Stomach (tissue), 9 donors: ENCODE results near the gene REPS1. TPM values are rescaled to one million over a fixed set of nuclear protein-coding genes. Genes with fewer than 3 reads are reported as not detected.

Experiments
- DNase-seq, 2 donors: peaks; one replicate each; pipeline versions ENCODE4 v3.0.0 to v3.0.0-alpha.2; 2013 to 2019
- H3K27ac ChIP-seq, 5 donors: fragments of 200-600 bp in 4 of 5; sonication (generic) in 4 of 5; one replicate each; pipeline ENCODE4 v1.5.1; 2013 to 2019; ENCODE audit warnings: mild to moderate bottlenecking in 1 of 5, moderate library complexity in 1 of 5
- H3K27me3 ChIP-seq, 3 donors: fragments of 200-600 bp; sonication (generic); one replicate each; pipeline ENCODE4 v1.5.1; 2017 to 2019; ENCODE audit warnings: mixed run types in 1 of 3
- H3K36me3 ChIP-seq, 4 donors: fragments of 200-600 bp; sonication (generic); 1 replicate in 3 of 4; 2 replicates in 1 of 4; pipeline ENCODE4 v1.5.1; 2016 to 2019
- H3K4me1 ChIP-seq, 4 donors: fragments of 200-600 bp; sonication (generic); one replicate each; pipeline ENCODE4 v1.5.1; 2016 to 2019
- H3K4me3 ChIP-seq, 4 donors: fragments of 200-600 bp; sonication (generic) in 3 of 4; one replicate each; pipeline ENCODE4 v1.5.1; 2016 to 2019; ENCODE audit warnings: mild to moderate bottlenecking in 1 of 4
- H3K9me3 ChIP-seq, 4 donors: fragments of 200-600 bp; sonication (generic); one replicate each; pipeline ENCODE4 v1.5.1; 2016 to 2019
- EP300 ChIP-seq: sonication (generic); formaldehyde crosslinking; IDR thresholded peaks from one replicate; pipeline ENCODE4 v1.6.1; 2017; ENCODE audit warnings: antibody characterized with exemption
- POLR2A ChIP-seq, 4 donors: fragments of 450-650 bp; IDR thresholded peaks; one replicate each; pipeline ENCODE4 v1.6.1; 2016; ENCODE audit warnings: antibody characterized with exemption in 4 of 4, control low read depth in 2 of 4, mild to moderate bottlenecking in 1 of 4, moderate library complexity in 1 of 4
- POLR2AphosphoS5 ChIP-seq, 3 donors: sonication (generic); formaldehyde crosslinking; IDR thresholded peaks; one replicate each; pipeline ENCODE4 v1.6.1; 2016; ENCODE audit warnings: antibody characterized with exemption in 3 of 3
- WGBS, 5 donors: extraction: QIAGEN DNeasy Blood & Tissue Kit in 3 of 5; methylation state at CpG; one replicate each; pipeline versions ENCODE4 v1.1.5 to v1.1.7; 2013 to 2018; 5-methylcytosine and 5-hydroxymethylcytosine counted together
- intact Hi-C: fragments of 100-400 bp; cut with DNase I; formaldehyde crosslinking; loops from one replicate; pipeline ENCODE4 v1.15.1; 2023; ENCODE audit warnings: low total_unique reads
- polyA plus RNA-seq, 3 donors: library from polyadenylated mRNA; stranded (reverse); fragments of 200-250 nt; gene quantifications; one replicate each; pipeline ENCODE4 v1.2.3, GENCODE V29; 2013
- total RNA-seq, 5 donors: library from RNA; depleted of rRNA; stranded (reverse); fragments of >200 nt; gene quantifications; one replicate each; pipeline versions ENCODE4 v1.1.0 to v1.2.3, GENCODE V29; 2014 to 2016
- TF ChIP-seq, protein P1 (sequence below), 7 experiments: fragments of 450-650 bp in 4 of 7; fragments of 200-600 bp in 3 of 7; sonication (generic) in 3 of 7; IDR thresholded peaks; one replicate each; pipeline ENCODE4 v1.5.1; 2016 to 2019; ENCODE audit warnings: antibody characterized with exemption in 7 of 7, control low read depth in 2 of 7, mild to moderate bottlenecking in 1 of 7
- donor health status: healthy with polysubstance abuse.
- donor health status: Bipolar disorder and iron deficiency.
- donor health status: healthy.

REPS1 gene
- total and polyA plus RNA-seq, 8 donors, result 11.8 to 85.4 (median 41.6) TPM

DNA sequence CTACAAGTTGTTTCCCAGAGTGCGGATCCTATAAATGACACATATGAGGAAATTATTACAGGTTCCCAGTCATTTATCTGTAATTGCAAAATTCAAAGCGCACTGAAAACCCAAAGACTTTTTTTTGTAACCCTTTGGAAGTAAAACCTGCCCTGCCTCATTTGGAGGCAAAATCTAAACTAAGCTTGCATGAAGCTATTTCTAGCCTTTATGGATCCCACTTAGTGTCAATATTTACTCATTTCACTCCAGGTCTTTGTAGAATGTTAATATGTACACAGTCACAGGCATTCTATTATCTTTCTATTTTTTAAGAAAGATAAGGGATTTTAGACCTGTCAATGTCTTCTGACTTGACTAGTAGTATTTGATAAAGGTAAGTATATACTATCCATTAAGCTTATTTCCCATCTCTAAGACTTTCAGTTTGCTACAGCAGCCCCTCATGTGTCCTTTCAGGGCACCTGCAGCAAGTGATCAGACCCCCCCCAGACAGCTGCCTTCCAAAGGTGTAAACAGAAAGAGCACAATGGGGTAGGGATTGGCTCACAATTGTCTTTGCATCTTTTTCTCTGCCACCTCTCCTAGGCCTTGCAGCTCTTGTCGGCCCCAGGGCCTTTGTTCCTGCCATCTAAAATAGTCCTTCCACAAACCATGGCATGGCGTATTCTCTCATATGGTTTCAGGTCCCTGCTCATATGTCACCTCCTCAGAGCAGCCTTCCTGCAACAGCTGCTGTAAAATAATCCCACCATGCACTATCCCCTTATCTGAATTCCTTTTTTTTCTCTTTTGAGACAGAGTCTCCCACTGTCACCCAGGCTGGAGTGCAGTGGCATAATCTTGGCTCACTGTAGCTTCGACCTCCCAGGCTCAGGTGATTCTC lies 1.3 kb upstream of the REPS1 start:
- peak overlapping the region in 2 of 5 donors; percentile 95 to 98 for H3K27ac ChIP-seq
- H3K4me1 ChIP-seq, result peaks cover 16 to 44% (median 37%) of the 10 kb centered on the region in 4 donors
- H3K27me3 ChIP-seq, result no peaks in the 10 kb centered on the region
- no peak overlapping the region for H3K4me3 ChIP-seq
- DNase-seq, result no peak
- no peaks in the 10 kb centered on the region for H3K36me3 ChIP-seq
- TF ChIP-seq POLR2AphosphoS5 (IDR thresholded peaks at IDR 0.05), result no peak
- no peak for TF ChIP-seq EP300
- TF ChIP-seq POLR2A (IDR thresholded peaks at IDR 0.05), result no peak
- TF ChIP-seq, protein P1, sequence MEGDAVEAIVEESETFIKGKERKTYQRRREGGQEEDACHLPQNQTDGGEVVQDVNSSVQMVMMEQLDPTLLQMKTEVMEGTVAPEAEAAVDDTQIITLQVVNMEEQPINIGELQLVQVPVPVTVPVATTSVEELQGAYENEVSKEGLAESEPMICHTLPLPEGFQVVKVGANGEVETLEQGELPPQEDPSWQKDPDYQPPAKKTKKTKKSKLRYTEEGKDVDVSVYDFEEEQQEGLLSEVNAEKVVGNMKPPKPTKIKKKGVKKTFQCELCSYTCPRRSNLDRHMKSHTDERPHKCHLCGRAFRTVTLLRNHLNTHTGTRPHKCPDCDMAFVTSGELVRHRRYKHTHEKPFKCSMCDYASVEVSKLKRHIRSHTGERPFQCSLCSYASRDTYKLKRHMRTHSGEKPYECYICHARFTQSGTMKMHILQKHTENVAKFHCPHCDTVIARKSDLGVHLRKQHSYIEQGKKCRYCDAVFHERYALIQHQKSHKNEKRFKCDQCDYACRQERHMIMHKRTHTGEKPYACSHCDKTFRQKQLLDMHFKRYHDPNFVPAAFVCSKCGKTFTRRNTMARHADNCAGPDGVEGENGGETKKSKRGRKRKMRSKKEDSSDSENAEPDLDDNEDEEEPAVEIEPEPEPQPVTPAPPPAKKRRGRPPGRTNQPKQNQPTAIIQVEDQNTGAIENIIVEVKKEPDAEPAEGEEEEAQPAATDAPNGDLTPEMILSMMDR (IDR thresholded peaks at IDR 0.05), result no peak
- H3K9me3 ChIP-seq, result no peaks in the 10 kb centered on the region
- intact Hi-C loops, result loop anchor here (5.0 kb wide), 1 partner anchor 172 kb away; no protein-coding TSS in a partner anchor
- WGBS, 5 donors, result 69 to 83% (median 77%) methylated on average over 5 of the region's 5 CpGs

DNA sequence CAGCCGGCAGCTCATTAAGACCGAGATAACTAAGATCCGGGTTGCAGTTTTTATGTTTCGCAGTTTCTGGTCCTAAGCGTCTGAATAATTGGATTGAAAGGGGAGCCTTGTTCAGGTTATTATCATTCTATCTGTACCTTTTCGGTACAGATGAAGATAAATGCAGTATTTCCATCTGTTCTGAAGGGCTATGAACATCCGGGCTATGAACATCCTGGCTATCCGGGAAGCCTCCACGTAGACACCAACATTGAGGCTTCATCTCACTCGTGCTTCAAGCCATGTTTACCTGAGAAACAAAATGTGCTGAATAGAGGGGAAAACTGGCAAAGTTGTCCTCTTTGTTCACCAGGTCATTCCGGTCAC lies 399 bp upstream of the REPS1 start:
- Histone ChIP-seq H3K27ac (peak overlapping the region; percentile 10 to 98 (median 92)), H3K9me3 (no peaks in the 10 kb centered on the region), H3K4me3 (peak overlapping the region; percentile 85 to 92 (median 92)), H3K36me3 (no peaks in the 10 kb centered on the region), H3K4me1 (peaks cover 19 to 53% (median 46%) of the 10 kb centered on the region in 4 donors), H3K27me3 (no peaks in the 10 kb centered on the region)
- WGBS, 5 donors, result 3 to 8% (median 4%) methylated on average over 10 to 11 of the region's 11 CpGs
- intact Hi-C loops, result loop anchor here (5.0 kb wide), 1 partner anchor 171 kb away; no protein-coding TSS in a partner anchor
- no peak for DNase-seq
- no peak for TF ChIP-seq POLR2AphosphoS5 (IDR thresholded peaks at IDR 0.05)
- no peak for TF ChIP-seq EP300
- TF ChIP-seq, protein P1 (IDR thresholded peaks at IDR 0.05), result peak in 2 of 7 experiments; percentile 3 to 42
- no peak for TF ChIP-seq POLR2A (IDR thresholded peaks at IDR 0.05)

DNA sequence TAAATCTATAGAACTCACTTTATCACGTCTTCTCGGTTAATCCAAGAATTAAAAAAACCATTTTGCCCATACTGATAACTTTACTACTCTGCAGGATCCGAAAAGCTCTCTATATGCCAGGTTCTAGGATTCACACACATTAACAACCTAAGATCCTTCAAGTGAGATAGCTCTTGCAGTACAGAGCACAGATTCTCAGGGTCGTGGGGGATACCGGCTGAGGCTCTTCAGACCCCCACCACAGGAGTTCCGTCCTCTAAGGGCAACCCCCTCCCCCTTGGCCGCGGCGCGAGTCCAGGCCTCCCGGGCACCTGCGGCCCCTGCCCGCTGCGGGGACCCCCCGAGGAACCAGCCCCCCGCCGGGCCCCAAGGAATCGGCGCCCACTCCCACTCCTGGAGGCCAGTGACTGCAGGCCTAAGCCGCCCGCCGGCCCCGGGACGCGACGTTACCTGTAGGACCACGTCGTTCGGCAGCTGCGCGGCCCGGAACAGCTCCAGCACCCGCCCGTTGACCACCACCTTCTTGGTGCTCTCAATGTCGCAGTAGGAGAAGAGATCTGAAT lies 892 bp downstream of the REPS1 start:
- Histone ChIP-seq H3K27ac (peak overlapping the region; percentile 91 to 98 (median 92)), H3K36me3 (no peaks in the 10 kb centered on the region), H3K9me3 (no peaks in the 10 kb centered on the region), H3K4me3 (peak overlapping the region; percentile 85 to 92 (median 92)), H3K4me1 (peaks cover 30 to 66% (median 58%) of the 10 kb centered on the region in 4 donors), H3K27me3 (no peaks in the 10 kb centered on the region)
- TF ChIP-seq, protein P1 (IDR thresholded peaks at IDR 0.05), result no peak
- TF ChIP-seq POLR2A (IDR thresholded peaks at IDR 0.05), result no peak
- TF ChIP-seq POLR2AphosphoS5 (IDR thresholded peaks at IDR 0.05), result no peak
- no peak for TF ChIP-seq EP300
- intact Hi-C loops, result loop anchor here (5.0 kb wide), 1 partner anchor 170 kb away; no protein-coding TSS in a partner anchor
- WGBS, 5 donors, result 0 to 1% (median 0%) methylated on average over 9 to 35 of the region's 35 CpGs
- no peak for DNase-seq

DNA sequence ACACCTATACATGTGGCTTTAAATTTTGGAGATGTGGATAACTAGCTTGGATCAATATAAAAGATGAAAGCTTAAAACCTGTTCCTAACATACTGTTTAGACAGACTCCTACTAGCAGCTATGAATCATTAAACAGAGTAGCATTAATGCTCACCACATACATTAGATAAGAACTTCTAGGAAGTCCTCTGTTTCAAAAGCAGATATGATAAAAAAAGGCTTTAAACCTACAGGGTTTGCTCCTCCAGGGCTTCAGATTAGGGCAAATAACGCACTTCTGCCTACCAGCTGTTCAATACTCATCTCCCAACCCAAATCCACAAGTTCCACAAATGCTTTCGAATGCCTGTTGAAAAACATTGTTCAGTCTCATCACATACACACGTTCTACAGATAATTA lies 1.5 kb downstream of the REPS1 start:
- DNase-seq, result peak in 1 of 2 donors; percentile 26
- intact Hi-C loops, result loop anchor here (5.0 kb wide), 1 partner anchor 169 kb away; no protein-coding TSS in a partner anchor
- WGBS, 5 donors, result 2 to 8% (median 6%) methylated on average over 3 of the region's 3 CpGs
- TF ChIP-seq, protein P1 (IDR thresholded peaks at IDR 0.05), result no peak
- TF ChIP-seq POLR2A (IDR thresholded peaks at IDR 0.05) (no peak), POLR2AphosphoS5 (IDR thresholded peaks at IDR 0.05) (no peak), EP300 (no peak)
- Histone ChIP-seq H3K27me3 (no peaks in the 10 kb centered on the region), H3K36me3 (no peaks in the 10 kb centered on the region), H3K4me1 (peaks cover 36 to 72% (median 63%) of the 10 kb centered on the region in 4 donors), H3K9me3 (no peaks in the 10 kb centered on the region), H3K27ac (peak overlapping the region in 4 of 5 donors; percentile 91 to 98 (median 94)), H3K4me3 (peak overlapping the region; percentile 85 to 92 (median 92))
